Measurements from ENCODE around the gene GAGE12J.
"Not testable (repeated sequence)": the region's sequence is repeated elsewhere in the genome, so short reads cannot be mapped to it uniquely, and the experiment has no call there.

The GAGE12J gene

GRCh38 chrX:49312176-49312575 lies 9.7 kb upstream of the GAGE12J start:
- DNase-seq, result no peak

GRCh38 chrX:49316085-49316484 lies 5.8 kb upstream of the GAGE12J start:
- no peak for DNase-seq

GRCh38 chrX:49322266-49322665 lies 429 bp downstream of the GAGE12J start:
- not testable (repeated sequence) for DNase-seq

- not testable (repeated sequence) for DNase-seq
These were observed 1.9 kb downstream of the GAGE12J start for GRCh38 chrX:49323735-49324134.

- DNase-seq, result not testable (repeated sequence)
These were observed 8.6 kb downstream of the GAGE12J start for GRCh38 chrX:49330421-49330820.

DNA sequence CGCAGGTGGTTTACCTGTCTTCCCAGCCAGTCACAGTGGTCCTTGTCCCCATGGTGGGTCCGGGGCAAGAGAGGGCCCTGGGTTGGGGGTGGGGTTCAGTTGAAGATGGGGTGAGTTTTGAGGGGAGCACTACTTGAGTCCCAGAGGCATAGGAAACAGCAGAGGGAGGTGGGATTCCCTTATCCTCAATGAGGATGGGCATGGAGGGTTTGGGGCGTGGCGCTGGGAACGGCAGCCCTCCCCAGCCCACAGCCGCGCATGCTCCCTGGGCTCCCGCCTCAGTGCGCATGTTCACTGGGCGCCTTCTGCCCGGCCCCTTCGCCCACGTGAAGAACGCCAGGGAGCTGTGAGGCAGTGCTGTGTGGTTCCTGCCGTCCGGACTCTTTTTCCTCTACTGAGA lies 9.4 kb downstream of the GAGE12J start, which contains the start of gene GAGE13:
TSS of gene GAGE13 (plus strand) at position 301 of the 400 bp plus-strand sequence. CDS start 1,156 bp downstream, outside the sequence.
- not testable (repeated sequence) for DNase-seq

DNA sequence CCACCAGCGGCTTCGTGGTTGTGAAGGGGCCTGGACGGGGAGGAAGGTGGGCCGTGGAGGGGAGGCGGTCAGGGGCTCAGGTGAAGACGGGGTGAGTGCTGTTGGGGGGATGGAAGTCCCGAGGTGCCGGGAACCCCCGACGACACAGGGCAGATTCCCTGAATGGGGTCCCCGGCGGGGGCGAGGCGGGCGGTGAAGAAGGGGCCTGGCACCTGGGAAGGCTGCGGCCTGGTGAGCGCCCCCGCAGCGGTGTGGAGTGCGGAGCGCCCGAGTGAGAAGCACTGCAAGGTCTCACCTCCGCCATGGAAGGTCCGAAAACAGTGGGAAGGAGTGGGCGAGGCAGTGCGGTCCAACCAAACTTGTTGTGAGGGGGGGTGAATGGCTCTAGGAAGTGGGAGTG lies 10.0 kb downstream of the GAGE12J start:
- not testable (repeated sequence) for DNase-seq

DNA sequence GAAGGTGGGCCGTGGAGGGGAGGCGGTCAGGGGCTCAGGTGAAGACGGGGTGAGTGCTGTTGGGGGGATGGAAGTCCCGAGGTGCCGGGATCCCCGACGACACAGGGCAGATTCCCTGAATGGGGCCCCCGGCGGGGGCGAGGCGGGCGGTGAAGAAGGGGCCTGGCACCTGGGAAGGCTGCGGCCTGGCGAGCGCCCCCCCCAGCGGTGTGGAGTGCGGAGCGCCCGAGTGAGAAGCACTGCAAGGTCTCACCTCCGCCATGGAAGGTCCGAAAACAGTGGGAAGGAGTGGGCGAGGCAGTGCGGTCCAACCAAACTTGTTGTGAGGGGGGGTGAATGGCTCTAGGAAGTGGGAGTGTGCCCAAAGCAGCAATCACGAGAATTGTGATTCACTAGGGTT lies 19.6 kb downstream of the GAGE12J start:
- not testable (repeated sequence) for DNase-seq

- not testable (repeated sequence) for DNase-seq
These were observed 22.8 kb downstream of the GAGE12J start for GRCh38 chrX:49344496-49345175.

DNA sequence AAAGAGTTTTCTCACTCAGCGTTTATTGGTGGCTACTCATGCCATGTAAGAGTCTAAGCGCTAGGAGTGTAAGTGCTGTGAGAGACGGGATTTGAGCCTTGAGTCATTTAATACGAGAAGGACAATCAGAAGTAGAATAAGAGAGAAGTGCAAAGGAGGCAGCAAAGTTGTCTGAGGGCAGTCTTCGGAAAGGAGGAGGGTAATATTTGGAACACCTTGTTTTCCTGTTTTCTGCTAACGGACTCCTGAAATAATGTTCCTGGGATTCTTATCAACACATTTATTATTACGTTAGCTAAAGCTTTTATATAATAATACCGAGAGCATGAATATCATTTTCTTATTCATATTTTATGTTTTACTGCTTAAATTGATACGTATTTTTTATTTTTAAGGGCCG lies 23.6 kb downstream of the GAGE12J start:
- DNase-seq, result not testable (repeated sequence)

DNA sequence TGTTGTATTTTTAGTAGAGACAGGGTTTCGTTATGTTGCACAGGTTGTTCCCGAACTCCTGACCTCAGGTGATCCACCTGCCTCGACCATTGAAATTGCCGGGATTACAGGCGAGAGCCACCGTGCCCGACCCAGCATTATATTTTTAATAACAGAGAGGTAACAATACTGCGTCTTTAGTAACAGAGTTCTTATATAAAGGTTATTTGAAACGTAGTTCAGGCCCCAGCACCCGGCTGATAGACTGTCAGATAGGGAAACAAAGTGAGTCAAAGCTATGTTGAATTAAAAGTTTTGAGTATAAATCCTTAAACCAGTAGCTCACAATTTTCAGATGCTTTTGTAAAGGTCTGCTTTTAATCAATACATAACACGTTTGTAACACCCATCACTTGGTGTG lies 24.3 kb downstream of the GAGE12J start:
- DNase-seq, result not testable (repeated sequence)

All from NCI-H2081 treated with DMSO at 0.1 percent for 48 hours (cell line).